Diencephalon (tissue), 1 donor: ENCODE data around the gene GGT6. TPM values are rescaled to one million over a fixed set of nuclear protein-coding genes. Genes with fewer than 3 reads are reported as not detected.

Experiments used
- total RNA-seq: library from RNA; depleted of rRNA; stranded (reverse); fragments of >200 nt; gene quantifications from one replicate; pipeline ENCODE4 v1.2.3, GENCODE V29; 2014

Gene GGT6, protein sequence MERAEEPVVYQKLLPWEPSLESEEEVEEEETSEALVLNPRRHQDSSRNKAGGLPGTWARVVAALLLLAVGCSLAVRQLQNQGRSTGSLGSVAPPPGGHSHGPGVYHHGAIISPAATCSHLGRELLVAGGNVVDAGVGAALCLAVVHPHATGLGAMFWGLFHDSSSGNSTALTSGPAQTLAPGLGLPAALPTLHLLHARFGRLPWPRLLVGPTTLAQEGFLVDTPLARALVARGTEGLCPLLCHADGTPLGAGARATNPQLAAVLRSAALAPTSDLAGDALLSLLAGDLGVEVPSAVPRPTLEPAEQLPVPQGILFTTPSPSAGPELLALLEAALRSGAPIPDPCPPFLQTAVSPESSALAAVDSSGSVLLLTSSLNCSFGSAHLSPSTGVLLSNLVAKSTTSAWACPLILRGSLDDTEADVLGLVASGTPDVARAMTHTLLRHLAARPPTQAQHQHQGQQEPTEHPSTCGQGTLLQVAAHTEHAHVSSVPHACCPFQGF
- not detected for total RNA-seq

DNA sequence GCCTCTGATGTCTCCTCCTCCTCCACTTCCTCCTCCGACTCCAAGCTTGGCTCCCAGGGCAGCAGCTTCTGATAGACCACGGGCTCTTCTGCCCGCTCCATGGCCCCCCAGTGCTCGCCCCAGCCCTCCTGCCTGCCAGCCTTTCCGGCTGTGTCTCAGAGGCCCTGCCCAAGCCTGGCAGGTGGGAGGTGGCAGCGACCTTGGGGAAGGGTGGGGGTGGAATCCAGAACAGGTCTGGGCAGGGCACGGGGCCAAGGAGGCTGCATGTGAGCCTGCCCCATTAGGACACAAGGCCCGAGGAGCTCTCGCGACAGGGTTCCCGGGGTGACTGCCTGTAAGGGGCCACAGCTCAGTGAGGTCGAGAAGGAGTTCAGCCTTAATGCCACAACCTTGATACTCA lies at the start of gene GGT6:
GGT6 (minus strand) TSS at position 157 of the 400 bp plus-strand sequence; CDS start at position 101, 56 bp downstream.

DNA sequence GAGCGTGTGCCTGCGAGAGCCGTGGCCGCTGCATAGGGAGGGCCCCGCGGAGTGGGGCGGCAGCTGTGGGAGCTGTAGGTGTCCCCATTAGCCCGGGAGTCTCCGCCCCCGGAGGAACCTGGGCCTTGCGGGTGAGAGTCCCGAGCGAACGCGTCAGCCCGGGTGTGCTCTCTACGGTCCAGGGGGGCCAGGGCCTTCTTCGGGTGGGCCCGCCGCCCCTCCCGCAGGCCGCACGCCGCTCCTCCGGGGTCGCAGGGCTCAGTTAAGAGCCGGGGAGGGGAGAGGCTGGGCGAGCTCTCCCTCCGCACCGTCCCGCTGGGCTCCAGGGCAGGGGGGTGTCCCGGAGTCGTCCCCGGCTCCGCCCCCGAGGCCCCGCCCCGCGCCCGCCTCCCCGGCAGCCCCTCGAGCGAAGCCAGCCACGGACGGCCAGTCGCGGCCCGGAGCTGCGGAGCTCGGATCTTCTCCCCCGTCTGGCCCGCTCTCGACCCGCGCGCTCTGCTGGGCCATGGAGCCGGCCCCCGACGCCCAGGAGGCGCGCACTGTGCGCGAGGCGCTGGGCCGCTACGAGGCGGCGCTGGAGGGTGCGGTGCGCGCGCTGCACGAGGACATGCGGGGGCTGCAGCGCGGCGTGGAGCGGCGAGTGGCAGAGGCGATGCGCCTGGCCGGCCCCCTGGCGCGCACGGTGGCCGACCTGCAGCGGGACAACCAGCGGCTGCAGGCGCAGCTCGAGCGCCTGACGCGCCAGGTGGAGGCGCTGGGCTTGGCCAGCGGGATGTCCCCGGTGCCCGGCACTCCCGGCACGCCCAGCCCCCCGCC lies 23.9 kb upstream of the GGT6 start, which contains the start of gene SMTNL2:
SMTNL2 (plus strand) TSS at position 429 of the 816 bp plus-strand sequence; CDS start at position 506, 77 bp downstream.

DNA sequence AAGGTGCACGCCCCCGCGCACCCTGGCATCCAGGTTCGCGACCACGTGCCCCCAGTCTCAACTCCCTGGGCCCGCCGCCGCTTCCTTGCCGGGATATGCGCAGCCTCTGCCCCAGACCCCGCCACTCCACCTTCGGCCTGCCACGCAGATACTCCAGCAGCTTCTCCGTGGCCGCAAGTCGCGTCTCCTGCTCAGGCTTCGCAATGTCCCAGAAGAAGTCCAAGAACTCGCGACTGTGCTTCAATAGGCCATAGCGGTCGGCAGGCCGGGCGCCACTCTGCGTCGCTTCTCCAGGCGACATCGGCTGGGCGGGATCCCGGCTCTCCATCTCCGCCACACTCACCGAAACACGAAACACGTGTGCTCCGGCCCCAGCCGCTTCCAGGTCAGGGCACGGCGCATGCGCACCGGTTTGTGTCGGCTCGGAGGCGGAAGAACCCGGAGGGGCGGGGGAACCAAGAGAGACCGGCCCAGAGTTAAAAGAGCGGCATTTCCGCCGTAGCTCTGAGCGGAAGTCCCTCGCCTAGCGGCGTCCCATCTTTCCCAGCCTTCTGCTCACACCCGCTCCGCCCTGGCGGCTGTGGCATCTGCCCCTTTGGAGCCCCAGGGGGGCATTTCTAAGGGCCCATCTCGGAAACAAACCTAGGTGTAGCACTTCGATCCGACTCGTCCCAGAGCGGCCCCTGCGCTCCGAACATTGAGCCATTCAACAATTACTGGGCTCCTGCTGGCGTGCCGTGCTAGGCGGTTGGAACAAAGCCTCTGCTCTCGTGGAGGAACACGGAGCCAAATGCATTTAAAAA lies 5.2 kb downstream of the GGT6 start, which contains the start of gene MYBBP1A:
MYBBP1A (minus strand) TSS at position 388 of the 803 bp plus-strand sequence; CDS start at position 328, 60 bp downstream.

Other genes with a start within 250 kb of the GGT6 start
- gene UBE2G1, start 193.9 kb downstream of the GGT6 start, total RNA-seq = 40.4 TPM
- gene SPNS3, start 126.6 kb downstream of the GGT6 start, total RNA-seq = 1.4 TPM
- gene SPNS2, start 61.7 kb downstream of the GGT6 start, total RNA-seq = 16.6 TPM
- 39.0 TPM for gene MYBBP1A, start 5.2 kb downstream of the GGT6 start, total RNA-seq
- gene SMTNL2, start 24.0 kb upstream of the GGT6 start, total RNA-seq = 5.8 TPM
- gene ALOX15, start 81.1 kb upstream of the GGT6 start, total RNA-seq = not detected
- gene PELP1, start 143.6 kb upstream of the GGT6 start, total RNA-seq = 31.1 TPM
- 16.4 TPM for gene ARRB2, start 150.1 kb upstream of the GGT6 start, total RNA-seq
- 8.3 TPM for gene MED11, start 170.9 kb upstream of the GGT6 start, total RNA-seq
- gene ZMYND15, start 179.3 kb upstream of the GGT6 start, total RNA-seq = 0.23 TPM
- gene CXCL16, start 179.4 kb upstream of the GGT6 start, total RNA-seq = 1.8 TPM
- gene TM4SF5, start 211.3 kb upstream of the GGT6 start, total RNA-seq = not detected
- gene VMO1, start 225.8 kb upstream of the GGT6 start, total RNA-seq = 0.69 TPM
- gene GLTPD2, start 228.4 kb upstream of the GGT6 start, total RNA-seq = not detected
- 111 TPM for gene PSMB6, start 235.6 kb upstream of the GGT6 start, total RNA-seq
- gene PLD2, start 246.6 kb upstream of the GGT6 start, total RNA-seq = 10.8 TPM